Measurements from ENCODE around the gene CERS2.
A peak's percentile ranks its signal among the peaks of the same experiment; 100 is the strongest.

Gene CERS2

GRCh38 chr1:150997126-150997872, 22.7 kb upstream of the CERS2 start:
- no peak for DNase-seq

GRCh38 chr1:150995896-150996295, 21.3 kb upstream of the CERS2 start:
- peak; percentile 26 for DNase-seq

GRCh38 chr1:150995460-150995859, 20.8 kb upstream of the CERS2 start:
- DNase-seq = no peak

GRCh38 chr1:150994248-150994647, 19.6 kb upstream of the CERS2 start:
- no peak for DNase-seq

GRCh38 chr1:150992626-150993025, 18.0 kb upstream of the CERS2 start:
- no peak for DNase-seq

- no peak for DNase-seq
Observed at GRCh38 chr1:150987924-150988323, 13.3 kb upstream of the CERS2 start.

- no peak for DNase-seq
Observed at GRCh38 chr1:150985179-150985825, 10.7 kb upstream of the CERS2 start.

- DNase-seq = no peak
Observed at GRCh38 chr1:150981805-150982712, 7.4 kb upstream of the CERS2 start, which contains the start of gene ANXA9. Gene ANXA9 (plus strand): TSS chr1:150982292. CDS start chr1:150983106, 814 bp downstream.

- no peak for DNase-seq
Observed at GRCh38 chr1:150981177-150981804, 6.7 kb upstream of the CERS2 start.

- DNase-seq = peak; percentile 91
Observed at GRCh38 chr1:150979092-150980056, 4.7 kb upstream of the CERS2 start.

GRCh38 chr1:150976879-150977694, 2.5 kb upstream of the CERS2 start:
- peak; percentile 69 for DNase-seq

GRCh38 chr1:150976401-150976821, 1.8 kb upstream of the CERS2 start:
- no peak for DNase-seq

- peak; percentile 38 for DNase-seq
Observed at GRCh38 chr1:150973836-150974579, 627 bp downstream of the CERS2 start.

GRCh38 chr1:150973258-150973835, 1.3 kb downstream of the CERS2 start:
- peak; percentile 30 for DNase-seq

- DNase-seq = no peak
Observed at GRCh38 chr1:150972417-150972940, 2.2 kb downstream of the CERS2 start.

- no peak for DNase-seq
Observed at GRCh38 chr1:150971583-150972416, 2.8 kb downstream of the CERS2 start.

- no peak for DNase-seq
Observed at GRCh38 chr1:150970808-150971582, 3.6 kb downstream of the CERS2 start.

Data from activated CD8-positive, alpha-beta memory T cell treated with anti-CD3 and anti-CD28 coated beads, Interleukin-2, amount 50 U/mL, for 4 hours (primary cell).